ENCODE measurements around the gene LGR4.

GRCh38 chr11:27458182-27458581 lies 14.4 kb downstream of the LGR4 start:
- TF ChIP-seq ZNF302 (tag by site-specific recombination; IDR thresholded peaks at IDR 0.05; ENCODE audit: low read depth) (no peak), CTCF (tag by site-specific recombination; IDR thresholded peaks at IDR 0.05) (no peak), PRDM6 (tag by site-specific recombination; IDR thresholded peaks at IDR 0.05) (no peak)
